DND-41 (cell line): ENCODE results near the gene STXBP5.

Experiments
- ATAC-seq: fragments of 200-7000 bp; cut with Tn5 transposase; 3 replicates; pipeline ENCODE4 v1.9.1; 2021; ENCODE audit warnings: low read depth; ENCODE audit not compliant: insufficient read depth
- DNase-seq: peaks from one replicate; pipeline ENCODE4 v3.0.0-alpha.2; 2020
- H2AFZ ChIP-seq: 2 replicates; pipeline ENCODE4 v1.6.0; 2012; ENCODE audit warnings: low read depth, low read length
- H3K27ac ChIP-seq: 2 replicates; pipeline ENCODE4 v1.5.1; 2012; ENCODE audit warnings: low read length, inconsistent platforms
- H3K27me3 ChIP-seq: fragments of 200-600 bp; sonication (generic); 2 replicates; pipeline ENCODE4 v1.6.0; 2012; ENCODE audit warnings: low read length, mild to moderate bottlenecking, inconsistent platforms; ENCODE audit not compliant: insufficient read depth, poor library complexity
- H3K36me3 ChIP-seq: 2 replicates; pipeline ENCODE4 v1.5.1; 2012; ENCODE audit warnings: low read length, inconsistent platforms; ENCODE audit not compliant: insufficient read depth
- H3K4me1 ChIP-seq: 2 replicates; pipeline ENCODE4 v1.5.1; 2012; ENCODE audit warnings: mild to moderate bottlenecking, low read length; ENCODE audit not compliant: insufficient read depth
- H3K4me2 ChIP-seq: 2 replicates; pipeline ENCODE4 v1.6.0; 2012; ENCODE audit warnings: mild to moderate bottlenecking, moderate library complexity, low read length, inconsistent platforms; ENCODE audit not compliant: insufficient read depth
- H3K4me3 ChIP-seq, 2 experiments: fragments of 200-600 bp in 1 of 2; shearing (Covaris generic) in 1 of 2; 2 replicates each; pipeline ENCODE4 v1.5.1; 2012 to 2016; ENCODE audit warnings: inconsistent platforms in 2 of 2, low read length in 2 of 2, mild to moderate bottlenecking in 2 of 2, low read depth in 1 of 2, moderate library complexity in 1 of 2
- H3K79me2 ChIP-seq: 2 replicates; pipeline ENCODE4 v1.6.0; 2012; ENCODE audit warnings: low read length, inconsistent platforms; ENCODE audit not compliant: insufficient read depth
- H3K9ac ChIP-seq: 2 replicates; pipeline ENCODE4 v1.6.0; 2012; ENCODE audit warnings: low read depth, mild to moderate bottlenecking, inconsistent platforms, low read length, moderate library complexity
- H3K9me3 ChIP-seq: 2 replicates; pipeline ENCODE4 v1.5.1; 2012; ENCODE audit warnings: low read length, moderate library complexity, mild to moderate bottlenecking, inconsistent platforms; ENCODE audit not compliant: insufficient read depth, severe bottlenecking
- H4K20me1 ChIP-seq: 2 replicates; pipeline ENCODE4 v1.6.0; 2012; ENCODE audit warnings: low read length; ENCODE audit not compliant: insufficient read depth
- CTCF ChIP-seq: IDR thresholded peaks from 2 replicates; pipeline ENCODE4 v1.5.1; 2012; ENCODE audit warnings: borderline replicate concordance, low read length, moderate library complexity, mild to moderate bottlenecking; ENCODE audit not compliant: poor library complexity, severe bottlenecking; ENCODE audit errors: extremely low read depth
- EZH2 ChIP-seq: IDR thresholded peaks from 3 replicates; pipeline ENCODE4 v1.6.1; 2012; ENCODE audit warnings: borderline replicate concordance, low read depth, mild to moderate bottlenecking, moderate library complexity, low read length, inconsistent platforms; ENCODE audit not compliant: severe bottlenecking

The STXBP5 gene

GRCh38 chr6:147400968-147401367 is 196.8 kb downstream of the STXBP5 start:
- Histone ChIP-seq H3K4me2 (no peak overlapping the region), H2AFZ (no peak overlapping the region), H3K79me2 (no peaks in the 10 kb centered on the region), H3K27me3 (no peaks in the 10 kb centered on the region), H3K9ac (no peak overlapping the region), H4K20me1 (no peaks in the 10 kb centered on the region), H3K36me3 (no peaks in the 10 kb centered on the region), H3K4me1 (no peaks in the 10 kb centered on the region), H3K27ac (no peak overlapping the region), H3K4me3 (no peak overlapping the region), H3K9me3 (peaks cover 7% of the 10 kb centered on the region)
- TF ChIP-seq CTCF = no peak
- TF ChIP-seq EZH2 = no peak
- ATAC-seq (no peak), DNase-seq (no peak)

- no peaks in the 10 kb centered on the region for H4K20me1 ChIP-seq
- no peaks in the 10 kb centered on the region for H3K79me2 ChIP-seq
- ATAC-seq (no peak), DNase-seq (no peak)
- TF ChIP-seq EZH2 (no peak), CTCF (no peak)
- no peak overlapping the region for H3K4me3 ChIP-seq
- H3K4me1 ChIP-seq = no peaks in the 10 kb centered on the region
- H3K27me3 ChIP-seq = no peaks in the 10 kb centered on the region
- H3K4me2 ChIP-seq = no peak overlapping the region
- no peak overlapping the region for H2AFZ ChIP-seq
- H3K9me3 ChIP-seq = peaks cover 9% of the 10 kb centered on the region
- no peak overlapping the region for H3K27ac ChIP-seq
- no peak overlapping the region for H3K9ac ChIP-seq
- no peaks in the 10 kb centered on the region for H3K36me3 ChIP-seq
These were observed 197.6 kb downstream of the STXBP5 start for GRCh38 chr6:147401779-147402178.

GRCh38 chr6:147406783-147407182 is 202.6 kb downstream of the STXBP5 start:
- Histone ChIP-seq H3K4me2 (no peak overlapping the region), H4K20me1 (no peaks in the 10 kb centered on the region), H3K9me3 (peaks cover 2% of the 10 kb centered on the region), H2AFZ (no peak overlapping the region), H3K9ac (no peak overlapping the region), H3K4me3 (no peak overlapping the region), H3K36me3 (no peaks in the 10 kb centered on the region), H3K4me1 (no peaks in the 10 kb centered on the region), H3K27ac (no peak overlapping the region), H3K79me2 (no peaks in the 10 kb centered on the region), H3K27me3 (no peaks in the 10 kb centered on the region)
- TF ChIP-seq EZH2 = no peak
- no peak for TF ChIP-seq CTCF
- no peak for ATAC-seq
- no peak for DNase-seq

- no peak for ATAC-seq
- Histone ChIP-seq H3K36me3 (no peaks in the 10 kb centered on the region), H3K9me3 (peaks cover 2% of the 10 kb centered on the region), H3K4me1 (no peaks in the 10 kb centered on the region), H3K9ac (no peak overlapping the region), H2AFZ (no peak overlapping the region), H4K20me1 (no peaks in the 10 kb centered on the region), H3K27me3 (no peaks in the 10 kb centered on the region), H3K79me2 (no peaks in the 10 kb centered on the region), H3K4me2 (no peak overlapping the region), H3K27ac (no peak overlapping the region), H3K4me3 (no peak overlapping the region)
- DNase-seq = no peak
- TF ChIP-seq CTCF = no peak
- TF ChIP-seq EZH2 = no peak
These were observed 203.4 kb downstream of the STXBP5 start for GRCh38 chr6:147407571-147407970.
